Measurements from ENCODE around the gene XKR7. TPM values are rescaled to one million over a fixed set of nuclear protein-coding genes. Genes with fewer than 3 reads are reported as not detected.

XKR7 gene
- total RNA-seq, 4 donors from 2014 or later, result not detected

DNA sequence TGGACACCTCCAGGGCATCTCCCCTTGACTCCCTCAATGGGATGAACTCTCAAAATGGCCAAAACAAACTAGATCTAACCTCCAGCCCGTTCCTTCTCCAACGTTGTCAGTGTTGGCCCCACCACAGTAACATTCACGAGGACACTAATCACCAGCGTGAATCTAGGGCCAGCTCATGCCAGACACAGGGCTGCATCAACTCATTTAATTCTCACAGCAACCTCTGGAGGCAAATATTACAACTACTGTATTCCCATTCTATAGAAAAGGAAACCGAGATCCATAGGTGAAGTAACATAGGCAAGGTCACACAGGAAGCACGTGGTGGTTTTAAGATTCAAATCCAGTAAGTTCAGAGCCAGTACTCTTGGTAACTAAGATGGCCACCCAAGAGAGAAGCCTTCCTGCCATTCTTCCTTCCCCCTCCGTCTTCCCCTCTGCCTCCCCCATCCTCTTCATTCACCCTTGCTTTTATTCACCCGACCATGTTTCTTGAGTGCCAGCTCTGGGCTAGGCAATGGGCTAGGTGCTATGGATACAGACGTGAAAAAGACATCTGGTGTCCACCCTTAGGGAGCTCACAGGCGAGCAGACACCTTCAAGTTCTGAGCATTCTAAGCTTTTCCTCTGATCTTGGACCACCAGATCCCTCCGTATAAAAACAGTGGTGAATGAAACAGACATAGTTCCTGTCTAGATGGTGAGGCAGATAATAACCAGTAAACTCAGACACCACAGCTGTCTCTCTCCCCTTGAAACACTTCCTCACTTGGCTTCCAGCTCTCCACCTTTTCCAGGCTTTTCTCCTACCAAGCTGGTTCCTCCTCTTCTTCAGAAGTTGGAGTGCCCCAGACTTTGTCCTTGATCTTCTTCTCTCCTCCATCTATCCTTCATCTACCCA lies 51.9 kb downstream of the XKR7 start:
- H3K27ac ChIP-seq, result no peak overlapping the region
- H3K4me1 ChIP-seq, result peaks cover 25% of the 10 kb centered on the region
- WGBS, result 29% methylated on average over 11 of the region's 11 CpGs
- no peaks in the 10 kb centered on the region for H3K36me3 ChIP-seq
- H3K4me3 ChIP-seq, result peak overlapping the region; percentile 59
- no peaks in the 10 kb centered on the region for H3K9me3 ChIP-seq
- TF ChIP-seq EP300 (IDR thresholded peaks at IDR 0.05) (no peak), POLR2AphosphoS5 (IDR thresholded peaks at IDR 0.05) (no peak), POLR2A (IDR thresholded peaks at IDR 0.05) (no peak)
- TF ChIP-seq, protein P1, sequence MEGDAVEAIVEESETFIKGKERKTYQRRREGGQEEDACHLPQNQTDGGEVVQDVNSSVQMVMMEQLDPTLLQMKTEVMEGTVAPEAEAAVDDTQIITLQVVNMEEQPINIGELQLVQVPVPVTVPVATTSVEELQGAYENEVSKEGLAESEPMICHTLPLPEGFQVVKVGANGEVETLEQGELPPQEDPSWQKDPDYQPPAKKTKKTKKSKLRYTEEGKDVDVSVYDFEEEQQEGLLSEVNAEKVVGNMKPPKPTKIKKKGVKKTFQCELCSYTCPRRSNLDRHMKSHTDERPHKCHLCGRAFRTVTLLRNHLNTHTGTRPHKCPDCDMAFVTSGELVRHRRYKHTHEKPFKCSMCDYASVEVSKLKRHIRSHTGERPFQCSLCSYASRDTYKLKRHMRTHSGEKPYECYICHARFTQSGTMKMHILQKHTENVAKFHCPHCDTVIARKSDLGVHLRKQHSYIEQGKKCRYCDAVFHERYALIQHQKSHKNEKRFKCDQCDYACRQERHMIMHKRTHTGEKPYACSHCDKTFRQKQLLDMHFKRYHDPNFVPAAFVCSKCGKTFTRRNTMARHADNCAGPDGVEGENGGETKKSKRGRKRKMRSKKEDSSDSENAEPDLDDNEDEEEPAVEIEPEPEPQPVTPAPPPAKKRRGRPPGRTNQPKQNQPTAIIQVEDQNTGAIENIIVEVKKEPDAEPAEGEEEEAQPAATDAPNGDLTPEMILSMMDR (IDR thresholded peaks at IDR 0.05), result no peak
- no peak for DNase-seq (ENCODE audit: low spot score in 2 of 2)
- H3K27me3 ChIP-seq, result peaks cover 90% of the 10 kb centered on the region

DNA sequence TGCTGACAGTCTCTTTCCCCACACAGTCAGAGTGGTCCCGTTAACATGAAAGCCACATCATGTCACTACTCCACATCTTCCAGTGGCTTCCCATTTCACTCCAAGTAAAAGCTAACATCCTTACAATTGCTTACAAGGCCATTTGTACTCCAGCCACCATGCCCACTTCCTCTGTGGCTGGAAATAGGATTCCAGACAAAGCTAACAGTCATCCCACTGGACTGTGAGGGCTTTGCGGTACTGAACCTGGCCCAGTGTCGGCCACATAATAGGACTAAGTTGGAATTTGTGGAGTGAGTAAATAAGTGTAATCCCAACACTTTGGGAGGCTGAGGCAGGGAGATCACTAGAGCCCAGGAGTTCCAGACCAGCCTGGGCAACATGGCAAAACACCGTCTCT lies 53.1 kb downstream of the XKR7 start:
- TF ChIP-seq POLR2A (IDR thresholded peaks at IDR 0.05), result no peak
- no peak for TF ChIP-seq EP300 (IDR thresholded peaks at IDR 0.05)
- TF ChIP-seq POLR2AphosphoS5 (IDR thresholded peaks at IDR 0.05), result no peak
- TF ChIP-seq, protein P1 (IDR thresholded peaks at IDR 0.05), result no peak
- 87% methylated on average over 4 of the region's 4 CpGs for WGBS
- H3K4me1 ChIP-seq, result peaks cover 25% of the 10 kb centered on the region
- DNase-seq (ENCODE audit: low spot score in 2 of 2), result no peak
- peaks cover 94% of the 10 kb centered on the region for H3K27me3 ChIP-seq
- H3K9me3 ChIP-seq, result no peaks in the 10 kb centered on the region
- H3K36me3 ChIP-seq, result no peaks in the 10 kb centered on the region
- no peak overlapping the region for H3K4me3 ChIP-seq
- H3K27ac ChIP-seq, result no peak overlapping the region

DNA sequence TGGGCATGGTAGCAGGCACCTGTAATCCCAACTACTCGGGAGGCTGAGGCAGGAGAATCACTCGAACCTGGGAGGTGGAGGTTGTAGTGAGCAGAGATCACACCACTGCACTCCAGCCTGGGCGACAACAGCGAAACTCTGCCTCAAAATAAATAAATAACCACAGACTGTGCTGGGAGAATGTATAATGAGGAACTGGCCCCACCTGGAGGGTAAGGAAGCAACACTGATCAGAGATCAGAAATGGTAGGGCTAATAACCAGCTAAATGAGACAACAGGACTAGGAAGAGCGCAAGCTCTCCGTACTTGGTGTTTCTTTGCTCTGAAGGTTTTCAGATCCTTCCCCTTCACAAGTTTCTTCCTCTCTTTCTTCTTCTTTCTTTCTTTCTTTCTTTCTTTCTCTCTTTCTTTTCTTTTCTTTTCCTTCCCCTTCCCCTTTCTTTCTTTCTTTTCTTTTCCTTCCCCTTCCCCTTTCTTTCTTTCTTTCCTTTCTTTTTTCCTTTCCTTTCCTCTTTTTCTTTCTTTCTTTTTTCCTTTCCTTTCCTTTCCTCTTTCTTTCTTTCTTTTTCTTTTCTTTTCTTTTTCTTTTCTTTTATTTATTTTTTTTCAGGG lies 56.8 kb downstream of the XKR7 start:
- Histone ChIP-seq H3K9me3 (no peaks in the 10 kb centered on the region), H3K4me1 (peaks cover 3% of the 10 kb centered on the region), H3K27me3 (peaks cover 59% of the 10 kb centered on the region), H3K4me3 (no peak overlapping the region), H3K27ac (no peak overlapping the region), H3K36me3 (no peaks in the 10 kb centered on the region)
- no peak for DNase-seq (ENCODE audit: low spot score in 2 of 2)
- TF ChIP-seq EP300 (IDR thresholded peaks at IDR 0.05), result no peak
- TF ChIP-seq POLR2AphosphoS5 (IDR thresholded peaks at IDR 0.05), result no peak
- WGBS, result 90% methylated on average over 6 of the region's 6 CpGs

DNA sequence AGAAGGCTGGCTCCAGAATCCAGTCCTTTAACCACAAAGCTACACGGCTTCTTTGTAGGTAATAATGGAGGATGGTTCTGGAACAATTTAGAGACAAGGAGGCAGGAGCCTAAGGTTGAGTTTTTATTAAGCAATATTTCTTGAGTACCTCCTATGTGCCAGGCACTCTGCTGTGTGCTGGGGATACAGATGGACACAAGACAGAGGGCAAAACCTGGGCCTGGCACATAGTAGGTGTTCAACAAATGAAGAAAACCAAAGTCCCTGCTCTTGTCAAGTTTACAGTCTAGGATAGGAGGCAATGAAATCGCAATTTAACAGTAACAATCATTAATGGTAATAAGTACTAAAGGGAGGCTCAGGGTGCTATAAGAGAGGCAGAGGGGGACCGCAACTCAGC lies 59.7 kb downstream of the XKR7 start:
- Histone ChIP-seq H3K27me3 (peaks cover 32% of the 10 kb centered on the region), H3K27ac (no peak overlapping the region), H3K4me1 (peaks cover 7% of the 10 kb centered on the region), H3K9me3 (no peaks in the 10 kb centered on the region), H3K36me3 (no peaks in the 10 kb centered on the region), H3K4me3 (no peak overlapping the region)
- DNase-seq (ENCODE audit: low spot score in 2 of 2), result no peak
- TF ChIP-seq EP300 (IDR thresholded peaks at IDR 0.05) (no peak), POLR2AphosphoS5 (IDR thresholded peaks at IDR 0.05) (no peak), POLR2A (IDR thresholded peaks at IDR 0.05) (no peak)
- TF ChIP-seq, protein P1 (IDR thresholded peaks at IDR 0.05), result no peak
- 85% methylated on average over 3 of the region's 3 CpGs for WGBS

DNA sequence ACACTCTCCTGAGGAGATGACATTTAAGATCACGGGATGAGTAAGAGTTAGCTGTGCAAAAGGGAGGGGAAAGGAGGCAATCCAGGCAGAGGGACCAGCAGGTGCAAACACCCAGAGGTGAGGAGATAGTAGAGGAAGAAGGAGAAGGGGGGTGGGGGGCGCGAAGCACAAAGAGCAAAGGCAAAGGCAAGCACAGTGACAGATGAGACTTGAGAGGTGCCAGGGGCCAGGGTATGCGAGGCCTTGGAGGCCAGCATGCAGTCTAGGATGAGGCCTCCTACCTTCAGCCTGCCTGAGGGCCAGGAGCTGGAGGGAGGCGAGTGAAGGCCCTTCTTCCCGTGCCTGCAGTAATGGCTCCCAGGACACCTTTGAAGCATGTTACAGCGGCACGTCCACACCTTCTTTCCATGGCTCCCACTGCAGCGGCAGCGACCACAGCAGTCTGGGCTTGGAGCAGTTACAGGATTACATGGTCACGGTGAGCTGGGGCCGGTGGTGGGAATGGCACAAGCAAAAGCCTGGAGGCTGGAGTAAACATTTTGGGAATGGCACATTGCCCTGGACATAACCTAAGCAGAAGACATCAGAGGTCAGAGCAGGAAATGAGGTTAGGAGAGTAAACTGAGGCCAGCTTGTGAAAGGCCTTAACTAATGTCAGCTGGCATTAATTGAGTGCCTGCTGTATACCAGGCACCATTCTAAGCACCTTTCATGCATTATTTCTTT lies 60.9 kb downstream of the XKR7 start:
- TF ChIP-seq POLR2AphosphoS5 (IDR thresholded peaks at IDR 0.05) (no peak), EP300 (IDR thresholded peaks at IDR 0.05) (no peak), POLR2A (IDR thresholded peaks at IDR 0.05) (no peak)
- TF ChIP-seq, protein P1 (IDR thresholded peaks at IDR 0.05), result no peak
- H3K9me3 ChIP-seq, result no peaks in the 10 kb centered on the region
- DNase-seq (ENCODE audit: low spot score in 2 of 2), result no peak
- H3K36me3 ChIP-seq, result no peaks in the 10 kb centered on the region
- 54% methylated on average over 12 of the region's 12 CpGs for WGBS
- peaks cover 23% of the 10 kb centered on the region for H3K27me3 ChIP-seq
- no peak overlapping the region for H3K27ac ChIP-seq
- H3K4me1 ChIP-seq, result peaks cover 7% of the 10 kb centered on the region
- no peak overlapping the region for H3K4me3 ChIP-seq
